Panc1 (cell line): ENCODE results near the gene HNRNPDL.

Experiments used
- SIN3A ChIP-seq: IDR thresholded peaks from 2 replicates; pipeline ENCODE4 v1.6.1; 2012; ENCODE audit warnings: low read depth, mild to moderate bottlenecking, low read length, moderate library complexity, borderline replicate concordance; ENCODE audit not compliant: insufficient read depth
- TF ChIP-seq, protein P1 (sequence below): fragments of 450-650 bp; IDR thresholded peaks from 2 replicates; pipeline ENCODE4 v1.5.1; 2017; ENCODE audit warnings: mild to moderate bottlenecking
- TF ChIP-seq, protein P2 (sequence below), 2 experiments: IDR thresholded peaks; 2 replicates each; pipeline ENCODE4 v1.6.1; 2011 to 2012; ENCODE audit warnings: low read depth in 2 of 2, control low read depth in 1 of 2, low read length in 1 of 2, mild to moderate bottlenecking in 1 of 2, moderate library complexity in 1 of 2; ENCODE audit not compliant: insufficient read depth in 1 of 2

DNA sequence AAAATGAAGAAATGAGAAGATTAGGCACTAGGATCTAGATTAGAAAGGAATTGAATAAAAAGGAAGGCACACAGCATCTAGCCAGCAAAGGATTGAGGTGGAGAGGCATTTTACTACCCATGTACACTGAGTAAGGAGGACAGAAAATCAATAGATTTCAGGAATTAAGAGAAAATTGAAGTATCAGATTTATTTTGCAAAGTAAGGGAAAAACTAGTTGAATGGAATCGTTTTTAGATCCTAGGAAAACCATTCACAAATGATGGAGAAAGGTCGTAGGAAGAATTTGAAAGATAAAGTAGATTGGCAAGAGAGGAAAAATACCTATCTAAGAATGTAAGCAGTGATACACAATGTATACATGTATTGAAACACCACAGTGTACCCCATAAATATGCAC is 31.4 kb upstream of the HNRNPDL start:
- TF ChIP-seq, protein P1, sequence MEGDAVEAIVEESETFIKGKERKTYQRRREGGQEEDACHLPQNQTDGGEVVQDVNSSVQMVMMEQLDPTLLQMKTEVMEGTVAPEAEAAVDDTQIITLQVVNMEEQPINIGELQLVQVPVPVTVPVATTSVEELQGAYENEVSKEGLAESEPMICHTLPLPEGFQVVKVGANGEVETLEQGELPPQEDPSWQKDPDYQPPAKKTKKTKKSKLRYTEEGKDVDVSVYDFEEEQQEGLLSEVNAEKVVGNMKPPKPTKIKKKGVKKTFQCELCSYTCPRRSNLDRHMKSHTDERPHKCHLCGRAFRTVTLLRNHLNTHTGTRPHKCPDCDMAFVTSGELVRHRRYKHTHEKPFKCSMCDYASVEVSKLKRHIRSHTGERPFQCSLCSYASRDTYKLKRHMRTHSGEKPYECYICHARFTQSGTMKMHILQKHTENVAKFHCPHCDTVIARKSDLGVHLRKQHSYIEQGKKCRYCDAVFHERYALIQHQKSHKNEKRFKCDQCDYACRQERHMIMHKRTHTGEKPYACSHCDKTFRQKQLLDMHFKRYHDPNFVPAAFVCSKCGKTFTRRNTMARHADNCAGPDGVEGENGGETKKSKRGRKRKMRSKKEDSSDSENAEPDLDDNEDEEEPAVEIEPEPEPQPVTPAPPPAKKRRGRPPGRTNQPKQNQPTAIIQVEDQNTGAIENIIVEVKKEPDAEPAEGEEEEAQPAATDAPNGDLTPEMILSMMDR: no peak
- TF ChIP-seq, protein P2, sequence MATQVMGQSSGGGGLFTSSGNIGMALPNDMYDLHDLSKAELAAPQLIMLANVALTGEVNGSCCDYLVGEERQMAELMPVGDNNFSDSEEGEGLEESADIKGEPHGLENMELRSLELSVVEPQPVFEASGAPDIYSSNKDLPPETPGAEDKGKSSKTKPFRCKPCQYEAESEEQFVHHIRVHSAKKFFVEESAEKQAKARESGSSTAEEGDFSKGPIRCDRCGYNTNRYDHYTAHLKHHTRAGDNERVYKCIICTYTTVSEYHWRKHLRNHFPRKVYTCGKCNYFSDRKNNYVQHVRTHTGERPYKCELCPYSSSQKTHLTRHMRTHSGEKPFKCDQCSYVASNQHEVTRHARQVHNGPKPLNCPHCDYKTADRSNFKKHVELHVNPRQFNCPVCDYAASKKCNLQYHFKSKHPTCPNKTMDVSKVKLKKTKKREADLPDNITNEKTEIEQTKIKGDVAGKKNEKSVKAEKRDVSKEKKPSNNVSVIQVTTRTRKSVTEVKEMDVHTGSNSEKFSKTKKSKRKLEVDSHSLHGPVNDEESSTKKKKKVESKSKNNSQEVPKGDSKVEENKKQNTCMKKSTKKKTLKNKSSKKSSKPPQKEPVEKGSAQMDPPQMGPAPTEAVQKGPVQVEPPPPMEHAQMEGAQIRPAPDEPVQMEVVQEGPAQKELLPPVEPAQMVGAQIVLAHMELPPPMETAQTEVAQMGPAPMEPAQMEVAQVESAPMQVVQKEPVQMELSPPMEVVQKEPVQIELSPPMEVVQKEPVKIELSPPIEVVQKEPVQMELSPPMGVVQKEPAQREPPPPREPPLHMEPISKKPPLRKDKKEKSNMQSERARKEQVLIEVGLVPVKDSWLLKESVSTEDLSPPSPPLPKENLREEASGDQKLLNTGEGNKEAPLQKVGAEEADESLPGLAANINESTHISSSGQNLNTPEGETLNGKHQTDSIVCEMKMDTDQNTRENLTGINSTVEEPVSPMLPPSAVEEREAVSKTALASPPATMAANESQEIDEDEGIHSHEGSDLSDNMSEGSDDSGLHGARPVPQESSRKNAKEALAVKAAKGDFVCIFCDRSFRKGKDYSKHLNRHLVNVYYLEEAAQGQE (IDR thresholded peaks at IDR 0.05; ENCODE audit: insufficient read depth in 1 of 2, low read depth in 2 of 2, low read length in 1 of 2): no peak
- TF ChIP-seq SIN3A: no peak
